Sigmoid colon (tissue), 7 donors: ENCODE measurements around the gene HK1. TPM values are rescaled to one million over a fixed set of nuclear protein-coding genes. Genes with fewer than 3 reads are reported as not detected.

Source experiments
- DNase-seq: peaks from one replicate; pipeline ENCODE4 v3.0.0-alpha.2; 2019
- H3K27ac ChIP-seq, 4 donors: fragments of 200-600 bp; sonication (generic); one replicate each; pipeline ENCODE4 v1.5.1; 2016 to 2019; ENCODE audit warnings: mild to moderate bottlenecking in 1 of 4
- H3K27me3 ChIP-seq, 3 donors: fragments of 200-600 bp; sonication (generic); one replicate each; pipeline ENCODE4 v1.5.1; 2019; ENCODE audit warnings: mild to moderate bottlenecking in 1 of 3
- H3K36me3 ChIP-seq, 4 donors: fragments of 200-600 bp; sonication (generic); one replicate each; pipeline ENCODE4 v1.5.1; 2016 to 2019
- H3K4me1 ChIP-seq, 4 donors: fragments of 200-600 bp; sonication (generic); one replicate each; pipeline ENCODE4 v1.5.1; 2017 to 2019
- H3K4me3 ChIP-seq, 4 donors: fragments of 200-600 bp; sonication (generic); one replicate each; pipeline ENCODE4 v1.5.1; 2017 to 2019; ENCODE audit warnings: mild to moderate bottlenecking in 2 of 4, moderate library complexity in 1 of 4
- H3K9me3 ChIP-seq, 4 donors: fragments of 200-600 bp in 3 of 4; sonication (generic) in 3 of 4; one replicate each; pipeline versions ENCODE4 v1.5.1 to v1.6.1; 2013 to 2019
- EP300 ChIP-seq, 4 donors: sonication (generic); formaldehyde crosslinking; IDR thresholded peaks; one replicate each; pipeline ENCODE4 v1.6.1; 2017; ENCODE audit warnings: antibody characterized with exemption in 4 of 4
- POLR2A ChIP-seq, 2 donors: fragments of 450-650 bp; IDR thresholded peaks; one replicate each; pipeline ENCODE4 v1.6.1; 2016; ENCODE audit warnings: antibody characterized with exemption in 2 of 2, mild to moderate bottlenecking in 2 of 2, moderate library complexity in 2 of 2
- POLR2AphosphoS5 ChIP-seq, 4 donors: sonication (generic); formaldehyde crosslinking; IDR thresholded peaks; one replicate each; pipeline ENCODE4 v1.6.1; 2017; ENCODE audit warnings: antibody characterized with exemption in 4 of 4
- WGBS, 2 donors: extraction: QIAGEN DNeasy Blood & Tissue Kit; methylation state at CpG; one replicate each; pipeline ENCODE4 v1.1.7; 2013; 5-methylcytosine and 5-hydroxymethylcytosine counted together
- intact Hi-C: fragments of 100-400 bp; cut with DNase I; formaldehyde crosslinking; loops from one replicate; pipeline ENCODE4 v1.15.1; 2023
- polyA plus RNA-seq, 3 donors: library from polyadenylated mRNA; stranded (reverse); fragments of 200-250 nt; gene quantifications; one replicate each; pipeline ENCODE4 v1.2.3, GENCODE V29; 2013
- total RNA-seq, 4 donors: library from RNA; depleted of rRNA; stranded (reverse); fragments of >200 nt; gene quantifications; one replicate each; pipeline ENCODE4 v1.1.0, GENCODE V29; 2016
- TF ChIP-seq, protein P1 (sequence below), 4 experiments: fragments of 450-650 bp in 3 of 4; fragments of 200-600 bp in 1 of 4; IDR thresholded peaks; one replicate each; pipeline ENCODE4 v1.5.1; 2016 to 2019; ENCODE audit warnings: antibody characterized with exemption in 4 of 4, mild to moderate bottlenecking in 3 of 4, moderate library complexity in 2 of 4
- donor health status: healthy with polysubstance abuse.
- donor health status: Bipolar disorder and iron deficiency.
- donor health status: healthy.

HK1 gene
- total and polyA plus RNA-seq, 7 donors: 23.4 to 74.9 (median 65.8) TPM

DNA sequence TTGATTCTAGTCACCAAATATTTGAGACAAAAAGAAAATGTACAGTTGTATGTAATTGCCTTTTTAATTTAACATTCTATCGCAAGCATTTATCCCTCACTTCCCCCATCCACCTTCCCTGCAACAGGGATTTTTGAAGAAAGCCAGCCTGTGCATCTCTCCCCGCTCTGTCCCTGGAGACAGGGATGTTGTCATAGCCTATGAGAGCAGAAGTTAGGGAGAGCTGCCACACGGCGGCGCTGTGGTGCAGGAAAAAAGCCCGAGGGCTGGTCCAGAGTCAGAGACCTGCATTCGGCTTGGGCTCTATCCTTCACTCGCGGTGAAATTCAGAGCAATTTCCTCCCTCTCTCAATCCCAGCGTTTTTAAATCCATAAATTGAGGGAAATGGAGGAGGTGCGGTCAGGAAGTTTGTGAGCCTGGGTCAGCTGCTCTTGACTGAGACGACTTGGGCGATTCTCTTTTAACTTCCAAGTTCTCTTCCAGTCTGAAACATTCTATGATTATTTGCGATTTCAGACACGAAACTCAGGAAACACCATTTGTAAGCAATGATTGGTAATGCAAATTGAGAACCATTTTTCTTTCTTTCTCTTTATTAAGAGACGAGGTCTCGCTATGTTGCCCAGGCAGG, 40.7 kb upstream of the HK1 start:
- TF ChIP-seq POLR2AphosphoS5 (IDR thresholded peaks at IDR 0.05) (peak in 1 of 4 donors; percentile 51), EP300 (IDR thresholded peaks at IDR 0.05) (no peak), POLR2A (IDR thresholded peaks at IDR 0.05) (no peak)
- TF ChIP-seq, protein P1, sequence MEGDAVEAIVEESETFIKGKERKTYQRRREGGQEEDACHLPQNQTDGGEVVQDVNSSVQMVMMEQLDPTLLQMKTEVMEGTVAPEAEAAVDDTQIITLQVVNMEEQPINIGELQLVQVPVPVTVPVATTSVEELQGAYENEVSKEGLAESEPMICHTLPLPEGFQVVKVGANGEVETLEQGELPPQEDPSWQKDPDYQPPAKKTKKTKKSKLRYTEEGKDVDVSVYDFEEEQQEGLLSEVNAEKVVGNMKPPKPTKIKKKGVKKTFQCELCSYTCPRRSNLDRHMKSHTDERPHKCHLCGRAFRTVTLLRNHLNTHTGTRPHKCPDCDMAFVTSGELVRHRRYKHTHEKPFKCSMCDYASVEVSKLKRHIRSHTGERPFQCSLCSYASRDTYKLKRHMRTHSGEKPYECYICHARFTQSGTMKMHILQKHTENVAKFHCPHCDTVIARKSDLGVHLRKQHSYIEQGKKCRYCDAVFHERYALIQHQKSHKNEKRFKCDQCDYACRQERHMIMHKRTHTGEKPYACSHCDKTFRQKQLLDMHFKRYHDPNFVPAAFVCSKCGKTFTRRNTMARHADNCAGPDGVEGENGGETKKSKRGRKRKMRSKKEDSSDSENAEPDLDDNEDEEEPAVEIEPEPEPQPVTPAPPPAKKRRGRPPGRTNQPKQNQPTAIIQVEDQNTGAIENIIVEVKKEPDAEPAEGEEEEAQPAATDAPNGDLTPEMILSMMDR (IDR thresholded peaks at IDR 0.05): peak; percentile 82 to 98 (median 92)
- Histone ChIP-seq H3K4me3 (no peak overlapping the region), H3K9me3 (no peaks in the 10 kb centered on the region), H3K27me3 (no peaks in the 10 kb centered on the region), H3K36me3 (no peaks in the 10 kb centered on the region), H3K4me1 (peaks cover 0 to 12% (median 0%) of the 10 kb centered on the region in 4 donors), H3K27ac (no peak overlapping the region)
- DNase-seq: peak; percentile 93
- WGBS, 2 donors: 23 to 28% methylated on average over 17 of the region's 17 CpGs
- intact Hi-C loops: loop anchor here (1.0 to 5.0 kb wide), 3 partner anchors 155 to 400 kb away; no protein-coding TSS in a partner anchor

DNA sequence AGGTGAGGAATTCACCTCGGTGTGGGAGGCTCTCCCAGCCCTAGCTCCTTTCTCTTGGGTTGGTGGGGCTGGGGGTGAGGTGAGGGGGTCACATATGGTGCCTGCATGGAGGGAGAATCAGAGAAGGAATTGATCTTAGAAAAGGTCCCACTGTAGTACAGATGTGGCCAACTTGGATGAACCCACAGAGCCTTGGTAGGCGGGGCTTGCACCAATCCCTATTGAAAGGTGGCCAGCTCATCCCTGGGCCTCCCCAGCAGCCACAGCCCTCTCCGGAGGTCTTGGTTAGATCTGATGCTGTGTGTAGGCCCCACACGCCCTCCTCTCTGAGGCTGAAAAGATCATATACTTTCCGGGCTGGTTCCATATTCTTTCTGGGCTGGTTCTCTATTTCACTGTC, 39.2 kb upstream of the HK1 start:
- H3K27ac ChIP-seq: no peak overlapping the region
- H3K4me3 ChIP-seq: no peak overlapping the region
- WGBS, 2 donors: 76 to 92% methylated on average over 5 of the region's 5 CpGs
- H3K4me1 ChIP-seq: peaks cover 0 to 12% (median 0%) of the 10 kb centered on the region in 4 donors
- no peak for TF ChIP-seq POLR2A (IDR thresholded peaks at IDR 0.05)
- no peak for TF ChIP-seq EP300 (IDR thresholded peaks at IDR 0.05)
- TF ChIP-seq, protein P1 (IDR thresholded peaks at IDR 0.05): no peak
- no peak for TF ChIP-seq POLR2AphosphoS5 (IDR thresholded peaks at IDR 0.05)
- no peaks in the 10 kb centered on the region for H3K9me3 ChIP-seq
- H3K36me3 ChIP-seq: no peaks in the 10 kb centered on the region
- DNase-seq: no peak
- intact Hi-C loops: loop anchor here (5.0 kb wide), 2 partner anchors 273 to 398 kb away; no protein-coding TSS in a partner anchor
- H3K27me3 ChIP-seq: no peaks in the 10 kb centered on the region

DNA sequence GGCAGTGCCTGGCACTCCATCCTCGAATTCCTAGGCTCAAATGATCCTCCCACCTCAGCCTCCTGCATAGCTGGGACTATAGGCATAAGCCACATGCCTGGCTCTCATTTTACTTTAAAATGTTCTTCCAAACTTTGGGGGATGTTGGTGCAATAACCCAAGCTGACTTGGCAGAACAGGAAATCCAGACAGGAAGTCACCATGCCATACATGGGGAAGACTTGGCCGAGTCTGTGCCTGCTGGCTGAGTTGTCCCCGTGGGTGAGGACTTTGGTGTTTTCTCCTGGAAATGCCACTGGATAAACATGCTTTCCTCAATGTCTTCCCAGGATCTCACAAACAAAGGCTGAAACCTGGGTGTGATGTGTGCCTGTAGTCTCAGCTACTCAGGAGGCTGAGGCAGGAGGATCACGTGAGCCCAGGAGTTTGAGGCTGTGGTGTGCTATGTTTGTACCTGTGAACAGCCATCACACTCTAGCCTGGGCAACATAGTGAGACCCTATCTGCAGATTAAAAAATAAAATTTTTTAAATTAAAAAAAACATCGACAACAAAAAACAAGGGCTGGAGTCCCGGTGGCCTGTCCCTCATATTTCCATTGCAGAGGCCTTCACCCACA, 38.4 kb upstream of the HK1 start:
- 74 to 79% methylated on average over 6 of the region's 6 CpGs for WGBS, 2 donors
- Histone ChIP-seq H3K27me3 (no peaks in the 10 kb centered on the region), H3K4me3 (no peak overlapping the region), H3K9me3 (no peaks in the 10 kb centered on the region), H3K27ac (no peak overlapping the region), H3K4me1 (peaks cover 0 to 12% (median 0%) of the 10 kb centered on the region in 4 donors), H3K36me3 (no peaks in the 10 kb centered on the region)
- intact Hi-C loops: loop anchor here (5.0 kb wide), 2 partner anchors 272 to 397 kb away; no protein-coding TSS in a partner anchor
- TF ChIP-seq POLR2AphosphoS5 (IDR thresholded peaks at IDR 0.05) (no peak), POLR2A (IDR thresholded peaks at IDR 0.05) (no peak), EP300 (IDR thresholded peaks at IDR 0.05) (no peak)
- TF ChIP-seq, protein P1 (IDR thresholded peaks at IDR 0.05): no peak
- peak; percentile 62 for DNase-seq

DNA sequence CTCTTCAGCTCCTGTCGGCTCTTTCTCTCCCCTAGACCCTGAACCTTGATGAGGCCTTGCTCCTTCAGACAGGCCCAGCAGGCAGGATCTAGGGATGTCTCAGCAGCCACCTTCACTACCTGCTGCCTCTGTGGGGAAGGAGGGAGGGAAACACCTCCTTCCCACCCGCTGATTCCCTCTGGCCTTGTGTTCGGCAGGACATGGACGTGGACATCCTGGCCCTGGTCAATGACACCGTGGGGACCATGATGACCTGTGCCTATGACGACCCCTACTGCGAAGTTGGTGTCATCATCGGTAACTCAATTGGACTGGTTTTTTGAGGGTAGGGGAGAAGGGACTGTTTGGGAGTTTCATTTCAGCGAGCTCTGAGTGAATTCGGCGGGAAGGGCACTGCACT, 37.8 kb upstream of the HK1 start:
- no peaks in the 10 kb centered on the region for H3K36me3 ChIP-seq
- no peaks in the 10 kb centered on the region for H3K27me3 ChIP-seq
- intact Hi-C loops: no loop called here
- TF ChIP-seq, protein P1 (IDR thresholded peaks at IDR 0.05): no peak
- no peak for TF ChIP-seq POLR2AphosphoS5 (IDR thresholded peaks at IDR 0.05)
- TF ChIP-seq EP300 (IDR thresholded peaks at IDR 0.05): no peak
- TF ChIP-seq POLR2A (IDR thresholded peaks at IDR 0.05): no peak
- no peaks in the 10 kb centered on the region for H3K9me3 ChIP-seq
- peaks cover 0 to 12% (median 0%) of the 10 kb centered on the region in 4 donors for H3K4me1 ChIP-seq
- H3K4me3 ChIP-seq: no peak overlapping the region
- peak; percentile 51 for DNase-seq
- no peak overlapping the region for H3K27ac ChIP-seq
- WGBS, 2 donors: 94 to 95% methylated on average over 11 of the region's 11 CpGs
